ENCODE data around the gene ADAM22.

ADAM22 gene

GRCh38 chr7:87961754-87962153 lies 27.7 kb downstream of the ADAM22 start:
- DNase-seq (ENCODE audit: low spot score): no peak
- TF ChIP-seq CTCF (IDR thresholded peaks at IDR 0.05; ENCODE audit: extremely low read depth, missing control alignments): no peak

GRCh38 chr7:87966271-87966670 lies 32.2 kb downstream of the ADAM22 start:
- TF ChIP-seq CTCF (IDR thresholded peaks at IDR 0.05; ENCODE audit: extremely low read depth, missing control alignments): no peak
- no peak for DNase-seq (ENCODE audit: low spot score)

GRCh38 chr7:87968021-87968420 lies 34.0 kb downstream of the ADAM22 start:
- TF ChIP-seq CTCF (IDR thresholded peaks at IDR 0.05; ENCODE audit: extremely low read depth, missing control alignments): no peak
- DNase-seq (ENCODE audit: low spot score): no peak

GRCh38 chr7:87982116-87982515 lies 48.1 kb downstream of the ADAM22 start:
- DNase-seq (ENCODE audit: low spot score): no peak
- no peak for TF ChIP-seq CTCF (IDR thresholded peaks at IDR 0.05; ENCODE audit: extremely low read depth, missing control alignments)

- no peak for DNase-seq (ENCODE audit: low spot score)
- TF ChIP-seq CTCF (IDR thresholded peaks at IDR 0.05; ENCODE audit: extremely low read depth, missing control alignments): no peak
Measured at GRCh38 chr7:87984088-87984487, 50.0 kb downstream of the ADAM22 start.

GRCh38 chr7:87993269-87993668 lies 59.2 kb downstream of the ADAM22 start:
- no peak for DNase-seq (ENCODE audit: low spot score)
- no peak for TF ChIP-seq CTCF (IDR thresholded peaks at IDR 0.05; ENCODE audit: extremely low read depth, missing control alignments)

GRCh38 chr7:87999261-87999660 lies 65.2 kb downstream of the ADAM22 start:
- no peak for TF ChIP-seq CTCF (IDR thresholded peaks at IDR 0.05; ENCODE audit: extremely low read depth, missing control alignments)
- no peak for DNase-seq (ENCODE audit: low spot score)
